DMS79 treated with DMSO at 0.1 percent for 48 hours (cell line): ENCODE measurements around the gene NPY1R.

Experiments
- DNase-seq: peaks from one replicate; lab custom pipeline; 2025; lab: John Stamatoyannopoulos, UW

Gene NPY1R

DNA sequence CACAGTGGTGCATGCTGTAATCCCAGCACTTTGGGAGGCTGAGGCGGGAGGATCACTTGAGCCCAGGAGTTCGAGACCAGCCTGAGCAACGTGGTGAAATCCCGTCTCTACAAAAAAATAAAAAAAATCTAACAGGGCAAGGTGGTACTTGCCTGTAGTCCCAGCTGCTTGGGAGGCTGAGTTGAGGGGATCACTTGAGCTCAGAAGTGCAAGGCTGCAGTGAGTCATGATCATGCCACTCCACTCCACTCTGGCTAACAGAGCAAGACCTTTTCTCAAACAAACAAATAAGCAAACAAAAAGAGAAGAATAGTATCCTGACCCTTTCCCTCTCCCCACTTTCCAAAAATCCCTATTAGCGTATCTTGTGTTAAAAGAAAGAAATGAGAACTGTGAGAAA is 52.7 kb downstream of the NPY1R start:
- no peak for DNase-seq

DNA sequence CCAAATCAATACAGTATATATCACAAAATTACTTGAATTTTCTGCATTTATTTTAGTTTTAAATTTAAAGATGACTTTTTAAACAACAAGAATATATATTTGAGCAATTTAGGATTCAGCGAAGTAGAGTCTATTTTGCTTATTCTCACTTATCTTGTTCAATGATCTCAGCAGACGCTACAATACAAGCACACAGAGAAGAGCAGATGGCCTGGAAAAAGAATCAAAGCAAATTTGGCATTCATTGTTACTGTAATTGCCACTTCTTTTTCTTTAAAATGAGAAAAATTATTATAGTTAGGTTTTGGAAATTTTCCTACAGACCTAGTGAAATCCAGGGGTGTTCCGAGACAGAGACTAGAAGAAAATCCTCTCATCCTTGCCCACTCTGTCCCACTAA is 57.5 kb downstream of the NPY1R start:
- no peak for DNase-seq
